HepG2 (cell line): ENCODE measurements around the gene CHN1. TPM values are rescaled to one million over a fixed set of nuclear protein-coding genes. Genes with fewer than 3 reads are reported as not detected.

Experiments
- FOSL1 ChIP-seq: sonication (generic); formaldehyde crosslinking; IDR thresholded peaks from 2 replicates; pipeline ENCODE4 v1.9.0; 2021; ENCODE audit warnings: missing genetic modification reagents, borderline replicate concordance
- NONO ChIP-seq, 2 experiments: fragments of 450-650 bp in 1 of 2; sonication (generic) in 1 of 2; formaldehyde crosslinking in 1 of 2; IDR thresholded peaks in 1 of 2; conservative IDR thresholded peaks in 1 of 2; 2 replicates each; pipeline versions ENCODE4 v1.6.1 to v1.8.0; 2017 to 2022; ENCODE audit warnings: mild to moderate bottlenecking in 1 of 2, missing genetic modification reagents in 1 of 2, moderate library complexity in 1 of 2
- POGZ ChIP-seq: sonication (generic); formaldehyde crosslinking; IDR thresholded peaks from 2 replicates; pipeline ENCODE4 v1.4.0; 2020; ENCODE audit warnings: mild to moderate bottlenecking, missing genetic modification reagents
- SMC3 ChIP-seq: IDR thresholded peaks from 2 replicates; pipeline ENCODE4 v1.6.1; 2011; ENCODE audit warnings: low read length, improper control_type of control experiment
- STAG1 ChIP-seq: sonication (generic); formaldehyde crosslinking; IDR thresholded peaks from 2 replicates; pipeline ENCODE4 v1.4.0; 2020; ENCODE audit warnings: missing genetic modification reagents
- ZNF451 ChIP-seq: sonication (generic); formaldehyde crosslinking; IDR thresholded peaks from 2 replicates; pipeline ENCODE4 v1.5.0; 2020; ENCODE audit warnings: mild to moderate bottlenecking, missing genetic modification reagents
- ZNF672 ChIP-seq: sonication (generic); formaldehyde crosslinking; IDR thresholded peaks from 2 replicates; pipeline ENCODE4 v1.8.1; 2022; ENCODE audit warnings: missing genetic modification reagents
- ZNF720 ChIP-seq: sonication (generic); formaldehyde crosslinking; IDR thresholded peaks from 2 replicates; pipeline ENCODE4 v1.4.0; 2020; ENCODE audit warnings: missing genetic modification reagents
- ZNF777 ChIP-seq: sonication (generic); formaldehyde crosslinking; IDR thresholded peaks from 2 replicates; pipeline ENCODE4 v1.4.0; 2020; ENCODE audit warnings: missing genetic modification reagents
- polyA plus RNA-seq, 8 experiments: library from polyadenylated mRNA; depleted of rRNA in 3 of 8; stranded (reverse) in 7 of 8; unstranded in 1 of 8; fragments of >200 nt; fragmentation: Illumina TruSeq in 4 of 8; extraction: Trizol in 4 of 8; gene quantifications; 2 replicates each; pipeline versions ENCODE4 v1.2.1 to v1.2.3, GENCODE V29; 2011 to 2016; ENCODE audit warnings: low read depth in 4 of 8, missing spikeins in 1 of 8, mixed read lengths in 1 of 8; ENCODE audit not compliant: insufficient read depth in 1 of 8
- total RNA-seq, 5 experiments: library from RNA; depleted of rRNA; stranded (reverse); fragments of >200 nt; fragmentation: Illumina TruSeq; extraction: Trizol; gene quantifications; 2 replicates each; pipeline ENCODE4 v1.2.3, GENCODE V29; 2016; ENCODE audit warnings: low read depth in 1 of 5
- TF ChIP-seq, protein P1 (sequence below): sonication (generic); formaldehyde crosslinking; IDR thresholded peaks from 2 replicates; pipeline ENCODE4 v1.4.0; 2020; ENCODE audit warnings: missing genetic modification reagents
- TF ChIP-seq, protein P2 (sequence below): sonication (generic); formaldehyde crosslinking; IDR thresholded peaks from 2 replicates; pipeline ENCODE4 v1.9.0; 2021; ENCODE audit warnings: missing genetic modification reagents, borderline replicate concordance
- TF ChIP-seq, protein P3 (sequence below): sonication (generic); formaldehyde crosslinking; IDR thresholded peaks from 2 replicates; pipeline ENCODE4 v1.5.1; 2020; ENCODE audit warnings: mild to moderate bottlenecking, missing genetic modification reagents
- TF ChIP-seq, protein P4 (sequence below): sonication (generic); formaldehyde crosslinking; IDR thresholded peaks from 2 replicates; pipeline ENCODE4 v1.4.0; 2020; ENCODE audit warnings: missing genetic modification reagents, borderline replicate concordance

Gene CHN1
- total and polyA plus RNA-seq, 2 of the 13 experiments (the other 11 are each of a cell fraction or from before 2014, with no cell fraction given), result 2.8 to 3.5 TPM

DNA sequence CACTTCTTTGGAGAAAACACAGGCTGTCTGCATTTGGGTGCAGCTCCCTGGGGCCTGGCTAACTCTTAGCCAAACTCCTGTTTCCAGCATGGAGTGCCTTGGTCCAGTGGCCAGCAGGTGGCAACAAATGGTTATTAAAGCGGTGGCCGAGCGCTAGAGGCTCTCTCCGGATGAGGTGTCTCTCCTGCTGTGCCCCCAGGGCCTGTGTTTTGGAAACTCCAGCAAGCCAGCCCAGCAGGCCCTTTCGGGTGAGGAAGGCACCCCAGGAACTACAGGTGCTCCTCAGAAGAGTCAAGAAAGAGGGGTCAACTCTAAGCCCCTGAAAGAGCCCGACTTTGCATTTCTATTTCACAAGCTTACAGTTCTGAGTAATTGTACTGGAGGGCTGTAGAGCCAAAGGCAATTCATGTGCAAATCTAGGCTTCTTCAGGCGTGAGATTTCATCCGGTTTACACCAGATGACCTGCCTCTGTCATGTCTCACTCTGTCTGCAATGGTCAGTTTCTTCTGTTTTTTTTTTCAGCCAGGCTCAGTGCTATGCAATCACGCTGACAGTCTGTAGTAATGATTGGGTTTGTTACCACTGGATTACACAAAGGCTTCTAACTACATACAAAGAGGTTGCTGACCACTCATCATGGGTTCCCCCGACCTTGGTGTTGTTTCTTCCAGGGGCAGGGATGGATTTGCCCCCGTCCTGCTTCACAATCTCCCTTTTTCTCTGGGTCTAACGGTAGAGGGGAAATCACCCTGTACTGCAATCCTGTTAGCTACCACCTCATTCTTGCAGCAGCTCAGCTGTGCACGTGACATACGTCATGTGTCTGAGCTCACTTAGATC lies 233.3 kb downstream of the CHN1 start (continued):
- TF ChIP-seq, protein P1, sequence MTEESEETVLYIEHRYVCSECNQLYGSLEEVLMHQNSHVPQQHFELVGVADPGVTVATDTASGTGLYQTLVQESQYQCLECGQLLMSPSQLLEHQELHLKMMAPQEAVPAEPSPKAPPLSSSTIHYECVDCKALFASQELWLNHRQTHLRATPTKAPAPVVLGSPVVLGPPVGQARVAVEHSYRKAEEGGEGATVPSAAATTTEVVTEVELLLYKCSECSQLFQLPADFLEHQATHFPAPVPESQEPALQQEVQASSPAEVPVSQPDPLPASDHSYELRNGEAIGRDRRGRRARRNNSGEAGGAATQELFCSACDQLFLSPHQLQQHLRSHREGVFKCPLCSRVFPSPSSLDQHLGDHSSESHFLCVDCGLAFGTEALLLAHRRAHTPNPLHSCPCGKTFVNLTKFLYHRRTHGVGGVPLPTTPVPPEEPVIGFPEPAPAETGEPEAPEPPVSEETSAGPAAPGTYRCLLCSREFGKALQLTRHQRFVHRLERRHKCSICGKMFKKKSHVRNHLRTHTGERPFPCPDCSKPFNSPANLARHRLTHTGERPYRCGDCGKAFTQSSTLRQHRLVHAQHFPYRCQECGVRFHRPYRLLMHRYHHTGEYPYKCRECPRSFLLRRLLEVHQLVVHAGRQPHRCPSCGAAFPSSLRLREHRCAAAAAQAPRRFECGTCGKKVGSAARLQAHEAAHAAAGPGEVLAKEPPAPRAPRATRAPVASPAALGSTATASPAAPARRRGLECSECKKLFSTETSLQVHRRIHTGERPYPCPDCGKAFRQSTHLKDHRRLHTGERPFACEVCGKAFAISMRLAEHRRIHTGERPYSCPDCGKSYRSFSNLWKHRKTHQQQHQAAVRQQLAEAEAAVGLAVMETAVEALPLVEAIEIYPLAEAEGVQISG, result peak; percentile 50; the same call in 1 of the 2 replicates
- TF ChIP-seq ZNF720 (no peak), ZNF672 (no peak), POGZ (CRISPR knock-in tag) (no peak), ZNF777 (CRISPR knock-in tag) (0 out of 2 replicates have a peak, but pooled peaks have one; percentile 28), STAG1 (peak; percentile 93), SMC3 (peak; percentile 79), ZNF451 (CRISPR knock-in tag) (0 out of 2 replicates have a peak, but pooled peaks have one; percentile 32), FOSL1 (CRISPR knock-in tag) (no peak), NONO (IDR thresholded peaks at IDR 0.05) (no peak), NONO (CRISPR knock-in tag; conservative IDR thresholded peaks at IDR 0.05) (0 out of 2 replicates have a peak, but pooled peaks have one; percentile 21)
- TF ChIP-seq, protein P2, sequence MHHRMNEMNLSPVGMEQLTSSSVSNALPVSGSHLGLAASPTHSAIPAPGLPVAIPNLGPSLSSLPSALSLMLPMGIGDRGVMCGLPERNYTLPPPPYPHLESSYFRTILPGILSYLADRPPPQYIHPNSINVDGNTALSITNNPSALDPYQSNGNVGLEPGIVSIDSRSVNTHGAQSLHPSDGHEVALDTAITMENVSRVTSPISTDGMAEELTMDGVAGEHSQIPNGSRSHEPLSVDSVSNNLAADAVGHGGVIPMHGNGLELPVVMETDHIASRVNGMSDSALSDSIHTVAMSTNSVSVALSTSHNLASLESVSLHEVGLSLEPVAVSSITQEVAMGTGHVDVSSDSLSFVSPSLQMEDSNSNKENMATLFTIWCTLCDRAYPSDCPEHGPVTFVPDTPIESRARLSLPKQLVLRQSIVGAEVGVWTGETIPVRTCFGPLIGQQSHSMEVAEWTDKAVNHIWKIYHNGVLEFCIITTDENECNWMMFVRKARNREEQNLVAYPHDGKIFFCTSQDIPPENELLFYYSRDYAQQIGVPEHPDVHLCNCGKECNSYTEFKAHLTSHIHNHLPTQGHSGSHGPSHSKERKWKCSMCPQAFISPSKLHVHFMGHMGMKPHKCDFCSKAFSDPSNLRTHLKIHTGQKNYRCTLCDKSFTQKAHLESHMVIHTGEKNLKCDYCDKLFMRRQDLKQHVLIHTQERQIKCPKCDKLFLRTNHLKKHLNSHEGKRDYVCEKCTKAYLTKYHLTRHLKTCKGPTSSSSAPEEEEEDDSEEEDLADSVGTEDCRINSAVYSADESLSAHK (CRISPR knock-in tag), result no peak
- TF ChIP-seq, protein P3, sequence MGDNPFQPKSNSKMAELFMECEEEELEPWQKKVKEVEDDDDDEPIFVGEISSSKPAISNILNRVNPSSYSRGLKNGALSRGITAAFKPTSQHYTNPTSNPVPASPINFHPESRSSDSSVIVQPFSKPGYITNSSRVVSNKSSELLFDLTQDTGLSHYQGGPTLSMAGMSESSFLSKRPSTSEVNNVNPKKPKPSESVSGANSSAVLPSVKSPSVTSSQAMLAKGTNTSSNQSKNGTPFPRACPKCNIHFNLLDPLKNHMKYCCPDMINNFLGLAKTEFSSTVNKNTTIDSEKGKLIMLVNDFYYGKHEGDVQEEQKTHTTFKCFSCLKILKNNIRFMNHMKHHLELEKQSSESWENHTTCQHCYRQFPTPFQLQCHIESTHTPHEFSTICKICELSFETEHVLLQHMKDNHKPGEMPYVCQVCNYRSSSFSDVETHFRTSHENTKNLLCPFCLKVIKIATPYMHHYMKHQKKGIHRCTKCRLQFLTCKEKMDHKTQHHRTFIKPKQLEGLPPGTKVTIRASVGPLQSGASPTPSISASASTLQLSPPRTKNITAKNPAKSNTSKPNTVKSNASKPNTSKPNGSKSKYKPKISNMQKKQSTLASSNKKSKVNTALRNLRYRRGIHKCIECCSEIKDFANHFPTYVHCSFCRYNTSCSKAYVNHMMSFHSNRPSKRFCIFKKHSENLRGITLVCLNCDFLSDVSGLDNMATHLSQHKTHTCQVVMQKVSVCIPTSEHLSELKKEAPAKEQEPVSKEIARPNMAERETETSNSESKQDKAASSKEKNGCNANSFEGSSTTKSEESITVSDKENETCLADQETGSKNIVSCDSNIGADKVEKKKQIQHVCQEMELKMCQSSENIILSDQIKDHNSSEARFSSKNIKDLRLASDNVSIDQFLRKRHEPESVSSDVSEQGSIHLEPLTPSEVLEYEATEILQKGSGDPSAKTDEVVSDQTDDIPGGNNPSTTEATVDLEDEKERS (CRISPR knock-in tag), result no peak
- TF ChIP-seq, protein P4, sequence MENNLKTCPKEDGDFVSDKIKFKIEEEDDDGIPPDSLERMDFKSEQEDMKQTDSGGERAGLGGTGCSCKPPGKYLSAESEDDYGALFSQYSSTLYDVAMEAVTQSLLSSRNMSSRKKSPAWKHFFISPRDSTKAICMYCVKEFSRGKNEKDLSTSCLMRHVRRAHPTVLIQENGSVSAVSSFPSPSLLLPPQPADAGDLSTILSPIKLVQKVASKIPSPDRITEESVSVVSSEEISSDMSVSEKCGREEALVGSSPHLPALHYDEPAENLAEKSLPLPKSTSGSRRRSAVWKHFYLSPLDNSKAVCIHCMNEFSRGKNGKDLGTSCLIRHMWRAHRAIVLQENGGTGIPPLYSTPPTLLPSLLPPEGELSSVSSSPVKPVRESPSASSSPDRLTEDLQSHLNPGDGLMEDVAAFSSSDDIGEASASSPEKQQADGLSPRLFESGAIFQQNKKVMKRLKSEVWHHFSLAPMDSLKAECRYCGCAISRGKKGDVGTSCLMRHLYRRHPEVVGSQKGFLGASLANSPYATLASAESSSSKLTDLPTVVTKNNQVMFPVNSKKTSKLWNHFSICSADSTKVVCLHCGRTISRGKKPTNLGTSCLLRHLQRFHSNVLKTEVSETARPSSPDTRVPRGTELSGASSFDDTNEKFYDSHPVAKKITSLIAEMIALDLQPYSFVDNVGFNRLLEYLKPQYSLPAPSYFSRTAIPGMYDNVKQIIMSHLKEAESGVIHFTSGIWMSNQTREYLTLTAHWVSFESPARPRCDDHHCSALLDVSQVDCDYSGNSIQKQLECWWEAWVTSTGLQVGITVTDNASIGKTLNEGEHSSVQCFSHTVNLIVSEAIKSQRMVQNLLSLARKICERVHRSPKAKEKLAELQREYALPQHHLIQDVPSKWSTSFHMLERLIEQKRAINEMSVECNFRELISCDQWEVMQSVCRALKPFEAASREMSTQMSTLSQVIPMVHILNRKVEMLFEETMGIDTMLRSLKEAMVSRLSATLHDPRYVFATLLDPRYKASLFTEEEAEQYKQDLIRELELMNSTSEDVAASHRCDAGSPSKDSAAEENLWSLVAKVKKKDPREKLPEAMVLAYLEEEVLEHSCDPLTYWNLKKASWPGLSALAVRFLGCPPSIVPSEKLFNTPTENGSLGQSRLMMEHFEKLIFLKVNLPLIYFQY (CRISPR knock-in tag), result peak; percentile 58; the same call in 1 of the 2 replicates
